ENCODE measurements around the gene ZNF507. TPM values are rescaled to one million over a fixed set of nuclear protein-coding genes. Genes with fewer than 3 reads are reported as not detected.

The ZNF507 gene
- total and polyA plus RNA-seq, 4 donors: 5.5 to 25.1 (median 16.0) TPM

- no peak for DNase-seq
- Histone ChIP-seq H3K4me3 (ENCODE audit: low read length in 2 of 2) (no peak overlapping the region), H3K27me3 (ENCODE audit: control insufficient read depth in 1 of 2, insufficient read depth in 2 of 2, low read length in 1 of 2) (no peaks in the 10 kb centered on the region), H3K36me3 (ENCODE audit: control insufficient read depth in 1 of 2, insufficient read depth in 2 of 2, low read length in 1 of 2) (peaks cover 0 to 3% of the 10 kb centered on the region in 2 donors), H3K4me1 (ENCODE audit: control insufficient read depth in 1 of 2, insufficient read depth in 2 of 2, low read length in 2 of 2) (peaks cover 2 to 5% of the 10 kb centered on the region in 2 donors), H3K9me3 (ENCODE audit: control insufficient read depth, low read length) (no peaks in the 10 kb centered on the region), H3K27ac (ENCODE audit: low read depth in 1 of 2, low read length in 2 of 2) (no peak overlapping the region)
- intact Hi-C loops (cut with DNase I): loop anchor here in 1 of 2 donors (10.0 kb wide), 1 partner anchor 327 kb away; the partner anchor contains the start of genes ANKRD27 and RGS9BP
- no peak for ATAC-seq (ENCODE audit: low FRiP score)
These were observed 2.2 kb downstream of the ZNF507 start for GRCh38 chr19:32347573-32347972.

DNA sequence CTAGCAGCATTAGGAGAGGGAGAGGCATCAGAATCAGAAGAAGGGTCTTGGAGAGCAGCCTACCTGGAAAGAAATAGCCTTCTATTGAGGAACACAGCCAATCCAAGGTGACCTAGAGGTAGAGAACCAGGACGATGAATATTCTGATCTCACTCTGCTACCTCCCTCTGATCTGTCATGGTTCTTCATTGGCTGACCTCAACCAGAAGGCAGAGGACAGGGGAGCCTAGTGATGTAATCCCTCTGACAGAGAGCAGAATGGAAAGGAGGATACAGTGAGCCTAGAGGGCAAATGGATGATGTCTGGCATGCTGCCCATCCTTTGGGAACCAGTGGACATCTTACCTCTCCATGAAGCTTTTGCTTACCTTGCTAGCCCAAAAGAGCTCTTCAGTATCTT lies 3.6 kb downstream of the ZNF507 start:
- peaks cover 2 to 9% of the 10 kb centered on the region in 2 donors for H3K4me1 ChIP-seq (ENCODE audit: control insufficient read depth in 1 of 2, insufficient read depth in 2 of 2, low read length in 2 of 2)
- intact Hi-C loops (cut with DNase I): loop anchor here in 1 of 2 donors (10.0 kb wide), 1 partner anchor 326 kb away; the partner anchor contains the start of genes ANKRD27 and RGS9BP
- no peaks in the 10 kb centered on the region for H3K9me3 ChIP-seq (ENCODE audit: control insufficient read depth, low read length)
- peak overlapping the region in 1 of 2 donors; percentile 46 for H3K27ac ChIP-seq (ENCODE audit: low read depth in 1 of 2, low read length in 2 of 2)
- no peak overlapping the region for H3K4me3 ChIP-seq (ENCODE audit: low read length in 2 of 2)
- no peak for ATAC-seq (ENCODE audit: low FRiP score)
- peaks cover 4 to 10% of the 10 kb centered on the region in 2 donors for H3K36me3 ChIP-seq (ENCODE audit: control insufficient read depth in 1 of 2, insufficient read depth in 2 of 2, low read length in 1 of 2)
- H3K27me3 ChIP-seq (ENCODE audit: control insufficient read depth in 1 of 2, insufficient read depth in 2 of 2, low read length in 1 of 2): no peaks in the 10 kb centered on the region
- no peak for DNase-seq
- WGBS, 2 donors: 94 to 95% methylated on average over 1 of the region's 1 CpG

- H3K36me3 ChIP-seq (ENCODE audit: control insufficient read depth in 1 of 2, insufficient read depth in 2 of 2, low read length in 1 of 2): peaks cover 4 to 14% of the 10 kb centered on the region in 2 donors
- 94 to 96% methylated on average over 2 of the region's 2 CpGs for WGBS, 2 donors
- H3K4me1 ChIP-seq (ENCODE audit: control insufficient read depth in 1 of 2, insufficient read depth in 2 of 2, low read length in 2 of 2): peaks cover 2 to 9% of the 10 kb centered on the region in 2 donors
- intact Hi-C loops (cut with DNase I): loop anchor here (5.0 to 10.0 kb wide), 2 partner anchors 57 to 325 kb away; partner anchors contain the start of genes ANKRD27 (in 1 of the 2), DPY19L3 (in 1 of the 2) and RGS9BP (in 1 of the 2)
- H3K27ac ChIP-seq (ENCODE audit: low read depth in 1 of 2, low read length in 2 of 2): peak overlapping the region in 1 of 2 donors; percentile 93
- H3K27me3 ChIP-seq (ENCODE audit: control insufficient read depth in 1 of 2, insufficient read depth in 2 of 2, low read length in 1 of 2): no peaks in the 10 kb centered on the region
- no peaks in the 10 kb centered on the region for H3K9me3 ChIP-seq (ENCODE audit: control insufficient read depth, low read length)
- ATAC-seq (ENCODE audit: low FRiP score) (no peak), DNase-seq (no peak)
- no peak overlapping the region for H3K4me3 ChIP-seq (ENCODE audit: low read length in 2 of 2)
These were observed 4.5 kb downstream of the ZNF507 start for GRCh38 chr19:32349724-32350470.

GRCh38 chr19:32350471-32350865 lies 5.1 kb downstream of the ZNF507 start:
- peaks cover 4 to 14% of the 10 kb centered on the region in 2 donors for H3K36me3 ChIP-seq (ENCODE audit: control insufficient read depth in 1 of 2, insufficient read depth in 2 of 2, low read length in 1 of 2)
- 31 to 32% methylated on average over 3 of the region's 3 CpGs for WGBS, 2 donors

GRCh38 chr19:32350987-32351348 lies 5.6 kb downstream of the ZNF507 start:
- H3K9me3 ChIP-seq (ENCODE audit: control insufficient read depth, low read length): no peaks in the 10 kb centered on the region
- no peak for DNase-seq
- peaks cover 2 to 9% of the 10 kb centered on the region in 2 donors for H3K4me1 ChIP-seq (ENCODE audit: control insufficient read depth in 1 of 2, insufficient read depth in 2 of 2, low read length in 2 of 2)
- H3K27me3 ChIP-seq (ENCODE audit: control insufficient read depth in 1 of 2, insufficient read depth in 2 of 2, low read length in 1 of 2): no peaks in the 10 kb centered on the region
- H3K36me3 ChIP-seq (ENCODE audit: control insufficient read depth in 1 of 2, insufficient read depth in 2 of 2, low read length in 1 of 2): peaks cover 4 to 14% of the 10 kb centered on the region in 2 donors
- WGBS, 2 donors: 23 to 25% methylated on average over 2 of the region's 2 CpGs
- H3K4me3 ChIP-seq (ENCODE audit: low read length in 2 of 2): no peak overlapping the region
- ATAC-seq (ENCODE audit: low FRiP score): no peak
- intact Hi-C loops (cut with DNase I): loop anchor here in 1 of 2 donors (5.0 kb wide), 1 partner anchor 56 kb away; the partner anchor contains the start of gene DPY19L3
- H3K27ac ChIP-seq (ENCODE audit: low read depth in 1 of 2, low read length in 2 of 2): peak overlapping the region; percentile 93 to 95

More at GRCh38 chr19:32350471-32350865, 5.1 kb downstream of the ZNF507 start:
- Histone ChIP-seq H3K27me3 (ENCODE audit: control insufficient read depth in 1 of 2, insufficient read depth in 2 of 2, low read length in 1 of 2) (no peaks in the 10 kb centered on the region), H3K27ac (ENCODE audit: low read depth in 1 of 2, low read length in 2 of 2) (peak overlapping the region; percentile 58 to 93), H3K9me3 (ENCODE audit: control insufficient read depth, low read length) (no peaks in the 10 kb centered on the region), H3K4me3 (ENCODE audit: low read length in 2 of 2) (no peak overlapping the region), H3K4me1 (ENCODE audit: control insufficient read depth in 1 of 2, insufficient read depth in 2 of 2, low read length in 2 of 2) (peaks cover 2 to 9% of the 10 kb centered on the region in 2 donors)
- no peak for DNase-seq
- intact Hi-C loops (cut with DNase I): loop anchor here in 1 of 2 donors (5.0 kb wide), 1 partner anchor 57 kb away; the partner anchor contains the start of gene DPY19L3
- ATAC-seq (ENCODE audit: low FRiP score): no peak

DNA sequence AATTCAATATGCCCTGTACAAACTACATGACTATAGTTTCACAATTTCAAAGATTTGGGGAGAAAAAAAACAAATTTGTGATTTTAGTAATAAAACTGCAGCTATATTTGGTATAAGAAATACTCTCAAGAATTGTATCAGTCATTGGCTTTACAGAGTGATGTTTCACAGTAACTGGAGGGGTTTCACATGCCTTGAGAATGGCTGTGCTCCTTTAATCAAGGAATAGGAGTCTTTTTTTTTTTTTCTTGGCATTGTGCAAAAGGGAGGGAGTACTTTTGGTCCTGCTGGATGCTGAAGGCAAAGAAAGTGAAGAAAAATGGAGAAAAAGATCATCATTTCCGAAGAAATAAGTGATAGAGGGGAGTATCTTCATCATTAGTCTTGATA lies 6.8 kb downstream of the ZNF507 start:
- Histone ChIP-seq H3K36me3 (ENCODE audit: control insufficient read depth in 1 of 2, insufficient read depth in 2 of 2, low read length in 1 of 2) (peaks cover 7 to 14% of the 10 kb centered on the region in 2 donors), H3K4me3 (ENCODE audit: low read length in 2 of 2) (no peak overlapping the region), H3K4me1 (ENCODE audit: control insufficient read depth in 1 of 2, insufficient read depth in 2 of 2, low read length in 2 of 2) (peaks cover 2 to 4% of the 10 kb centered on the region in 2 donors), H3K27ac (ENCODE audit: low read depth in 1 of 2, low read length in 2 of 2) (peak overlapping the region in 1 of 2 donors; percentile 43), H3K9me3 (ENCODE audit: control insufficient read depth, low read length) (no peaks in the 10 kb centered on the region), H3K27me3 (ENCODE audit: control insufficient read depth in 1 of 2, insufficient read depth in 2 of 2, low read length in 1 of 2) (no peaks in the 10 kb centered on the region)
- WGBS, 2 donors: 97% methylated on average over 1 of the region's 1 CpG
- no peak for ATAC-seq (ENCODE audit: low FRiP score)
- no peak for DNase-seq
- intact Hi-C loops (cut with DNase I): loop anchor here in 1 of 2 donors (5.0 kb wide), 1 partner anchor 55 kb away; the partner anchor contains the start of gene DPY19L3

GRCh38 chr19:32354345-32354744 lies 8.9 kb downstream of the ZNF507 start:
- no peak for DNase-seq
- intact Hi-C loops (cut with DNase I): loop anchor here in 1 of 2 donors (5.0 kb wide), 1 partner anchor 53 kb away; the partner anchor contains the start of gene DPY19L3
- peak overlapping the region in 1 of 2 donors; percentile 8 for H3K27ac ChIP-seq (ENCODE audit: low read depth in 1 of 2, low read length in 2 of 2)
- peaks cover 8 to 13% of the 10 kb centered on the region in 2 donors for H3K36me3 ChIP-seq (ENCODE audit: control insufficient read depth in 1 of 2, insufficient read depth in 2 of 2, low read length in 1 of 2)
- H3K9me3 ChIP-seq (ENCODE audit: control insufficient read depth, low read length): no peaks in the 10 kb centered on the region
- no peaks in the 10 kb centered on the region for H3K27me3 ChIP-seq (ENCODE audit: control insufficient read depth in 1 of 2, insufficient read depth in 2 of 2, low read length in 1 of 2)
- peaks cover 2 to 4% of the 10 kb centered on the region in 2 donors for H3K4me1 ChIP-seq (ENCODE audit: control insufficient read depth in 1 of 2, insufficient read depth in 2 of 2, low read length in 2 of 2)
- 98 to 99% methylated on average over 9 of the region's 9 CpGs for WGBS, 2 donors
- no peak overlapping the region for H3K4me3 ChIP-seq (ENCODE audit: low read length in 2 of 2)
- no peak for ATAC-seq (ENCODE audit: low FRiP score)

DNA sequence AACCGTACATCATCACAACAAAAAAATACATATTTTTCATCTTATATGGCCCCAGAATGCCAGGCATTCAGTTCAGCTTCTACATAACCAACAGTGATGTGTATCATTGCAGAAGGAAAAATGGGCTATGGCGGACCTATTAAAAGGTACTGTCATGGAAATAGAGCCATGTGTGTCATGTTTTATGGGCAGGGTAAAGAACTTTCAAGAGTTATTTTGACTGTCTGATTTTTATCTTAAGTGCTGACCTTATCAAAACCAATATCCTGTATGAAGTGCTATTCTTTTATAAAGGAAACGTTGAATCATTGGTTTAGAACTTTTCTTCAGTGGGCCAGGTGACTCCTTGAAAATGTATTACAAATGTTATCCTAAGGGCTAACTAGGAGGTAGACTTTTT lies 9.9 kb downstream of the ZNF507 start:
- ATAC-seq (ENCODE audit: low FRiP score) (no peak), DNase-seq (no peak)
- H3K4me3 ChIP-seq (ENCODE audit: low read length in 2 of 2): no peak overlapping the region
- intact Hi-C loops (cut with DNase I): no loop called here
- H3K27ac ChIP-seq (ENCODE audit: low read depth in 1 of 2, low read length in 2 of 2): no peak overlapping the region
- 88 to 92% methylated on average over 3 of the region's 3 CpGs for WGBS, 2 donors
- H3K36me3 ChIP-seq (ENCODE audit: control insufficient read depth in 1 of 2, insufficient read depth in 2 of 2, low read length in 1 of 2): peaks cover 11 to 15% of the 10 kb centered on the region in 2 donors
- no peaks in the 10 kb centered on the region for H3K27me3 ChIP-seq (ENCODE audit: control insufficient read depth in 1 of 2, insufficient read depth in 2 of 2, low read length in 1 of 2)
- H3K4me1 ChIP-seq (ENCODE audit: control insufficient read depth in 1 of 2, insufficient read depth in 2 of 2, low read length in 2 of 2): peaks cover 2 to 4% of the 10 kb centered on the region in 2 donors
- H3K9me3 ChIP-seq (ENCODE audit: control insufficient read depth, low read length): no peaks in the 10 kb centered on the region

Measured in aorta (tissue), 5 donors.